HepG2 (cell line): ENCODE measurements around the gene PLEKHH1. TPM values are rescaled to one million over a fixed set of nuclear protein-coding genes. Genes with fewer than 3 reads are reported as not detected.

Source experiments
- ERF ChIP-seq: IDR thresholded peaks from 2 replicates; pipeline ENCODE4 v1.6.1; 2018; ENCODE audit warnings: missing biosample characterization, missing genetic modification reagents
- GABPB1 ChIP-seq: IDR thresholded peaks from 2 replicates; pipeline ENCODE4 v1.6.1; 2016; ENCODE audit warnings: mild to moderate bottlenecking, missing genetic modification reagents, moderate library complexity, missing compliant biosample characterization
- GATAD2A ChIP-seq: IDR thresholded peaks from 2 replicates; pipeline ENCODE4 v1.6.1; 2016
- HES4 ChIP-seq: sonication (generic); formaldehyde crosslinking; IDR thresholded peaks from 2 replicates; pipeline ENCODE4 v1.9.0; 2021; ENCODE audit warnings: mild to moderate bottlenecking, missing genetic modification reagents, borderline replicate concordance
- HNRNPL ChIP-seq: fragments of 200-400 bp; formaldehyde crosslinking; IDR thresholded peaks from 2 replicates; pipeline ENCODE4 v1.6.1; 2017; ENCODE audit warnings: mild to moderate bottlenecking, low read depth, low read length
- HOXA5 ChIP-seq: sonication (generic); formaldehyde crosslinking; IDR thresholded peaks from 2 replicates; pipeline ENCODE4 v1.4.0; 2020; ENCODE audit warnings: missing genetic modification reagents
- MYC ChIP-seq: sonication (generic); formaldehyde crosslinking; IDR thresholded peaks from 2 replicates; pipeline ENCODE4 v1.9.0; 2021; ENCODE audit warnings: missing genetic modification reagents, borderline replicate concordance
- RBAK ChIP-seq: sonication (generic); formaldehyde crosslinking; IDR thresholded peaks from 2 replicates; pipeline ENCODE4 v1.5.1; 2020; ENCODE audit warnings: mild to moderate bottlenecking, missing genetic modification reagents
- SAFB2 ChIP-seq: sonication (generic); formaldehyde crosslinking; IDR thresholded peaks from 2 replicates; pipeline ENCODE4 v1.5.1; 2020; ENCODE audit warnings: missing genetic modification reagents, low read depth, mild to moderate bottlenecking, borderline replicate concordance
- SUZ12 ChIP-seq: fragments of 150-350 bp; IDR thresholded peaks from 2 replicates; pipeline ENCODE4 v1.6.1; 2014; ENCODE audit warnings: low read depth, low read length
- ZFP82 ChIP-seq: sonication (generic); formaldehyde crosslinking; IDR thresholded peaks from 2 replicates; pipeline ENCODE4 v1.5.1; 2020; ENCODE audit warnings: mild to moderate bottlenecking, missing genetic modification reagents, borderline replicate concordance
- ZNF451 ChIP-seq: sonication (generic); formaldehyde crosslinking; IDR thresholded peaks from 2 replicates; pipeline ENCODE4 v1.5.0; 2020; ENCODE audit warnings: mild to moderate bottlenecking, missing genetic modification reagents
- ZNF549 ChIP-seq: sonication (generic); formaldehyde crosslinking; IDR thresholded peaks from 2 replicates; pipeline ENCODE4 v1.5.0; 2020; ENCODE audit warnings: missing genetic modification reagents
- ZNF572 ChIP-seq: sonication (generic); formaldehyde crosslinking; IDR thresholded peaks from 2 replicates; pipeline ENCODE4 v1.5.1; 2020; ENCODE audit warnings: mild to moderate bottlenecking, missing genetic modification reagents
- polyA plus RNA-seq, 8 experiments: library from polyadenylated mRNA; depleted of rRNA in 3 of 8; stranded (reverse) in 7 of 8; unstranded in 1 of 8; fragments of >200 nt; fragmentation: Illumina TruSeq in 4 of 8; extraction: Trizol in 4 of 8; gene quantifications; 2 replicates each; pipeline versions ENCODE4 v1.2.1 to v1.2.3, GENCODE V29; 2011 to 2016; ENCODE audit warnings: low read depth in 4 of 8, missing spikeins in 1 of 8, mixed read lengths in 1 of 8; ENCODE audit not compliant: insufficient read depth in 1 of 8
- total RNA-seq, 5 experiments: library from RNA; depleted of rRNA; stranded (reverse); fragments of >200 nt; fragmentation: Illumina TruSeq; extraction: Trizol; gene quantifications; 2 replicates each; pipeline ENCODE4 v1.2.3, GENCODE V29; 2016; ENCODE audit warnings: low read depth in 1 of 5
- TF ChIP-seq, protein P1 (sequence below): sonication (generic); formaldehyde crosslinking; conservative IDR thresholded peaks from 2 replicates; pipeline ENCODE4 v1.4.0; 2020; ENCODE audit warnings: mild to moderate bottlenecking, missing genetic modification reagents, moderate library complexity
- TF ChIP-seq, protein P2 (sequence below): sonication (generic); formaldehyde crosslinking; IDR thresholded peaks from 2 replicates; pipeline ENCODE4 v1.4.0; 2020; ENCODE audit warnings: missing genetic modification reagents
- TF ChIP-seq, protein P3 (sequence below): sonication (generic); formaldehyde crosslinking; IDR thresholded peaks from 2 replicates; pipeline ENCODE4 v1.5.0; 2020; ENCODE audit warnings: missing genetic modification reagents
- TF ChIP-seq, protein P4 (sequence below): IDR thresholded peaks from 2 replicates; pipeline ENCODE4 v1.6.1; 2016; ENCODE audit warnings: mild to moderate bottlenecking
- TF ChIP-seq, protein P5 (sequence below): sonication (generic); formaldehyde crosslinking; conservative IDR thresholded peaks from 2 replicates; pipeline ENCODE4 v1.8.0; 2022; ENCODE audit warnings: low read depth, missing genetic modification reagents

Gene PLEKHH1
- total and polyA plus RNA-seq, 2 of the 13 experiments (the other 11 are each of a cell fraction or from before 2014, with no cell fraction given): 8.6 to 15.8 TPM

DNA sequence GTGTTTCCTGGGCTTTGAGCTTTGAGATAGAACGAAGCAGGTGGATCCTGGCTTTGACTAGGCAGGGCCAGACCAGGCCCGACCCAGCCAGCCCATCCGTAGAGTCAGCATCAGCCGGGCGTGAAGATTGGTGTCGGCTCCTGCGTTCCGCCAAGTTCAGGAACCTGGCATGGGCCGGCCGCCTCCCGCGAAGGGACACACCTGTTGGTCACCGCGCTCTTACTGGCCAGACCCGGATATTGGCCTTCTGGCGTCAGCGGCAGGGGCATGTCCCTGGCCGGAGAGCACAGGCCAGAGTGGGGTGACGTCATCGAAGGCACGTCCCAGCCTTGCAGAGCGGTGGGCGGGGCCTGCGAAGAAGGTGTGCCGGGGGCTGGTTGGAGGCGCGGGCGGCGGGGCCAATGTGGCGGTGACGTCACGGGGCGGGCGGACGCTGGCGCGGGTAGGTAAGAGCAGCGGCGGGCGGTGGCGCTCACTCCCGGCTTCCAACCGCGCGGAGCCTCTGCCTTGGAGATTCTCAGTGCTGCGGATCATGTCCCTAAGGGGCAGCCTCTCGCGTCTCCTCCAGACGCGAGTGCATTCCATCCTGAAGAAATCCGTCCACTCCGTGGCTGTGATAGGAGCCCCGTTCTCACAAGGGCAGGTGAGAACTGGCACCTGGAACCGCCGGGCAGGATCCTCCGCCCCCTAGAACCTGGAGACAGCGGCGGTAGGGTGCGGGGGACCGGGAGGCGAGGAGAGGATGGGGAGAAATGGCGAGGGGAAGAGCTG lies 86.5 kb downstream of the PLEKHH1 start, which contains the start of gene ARG2 (continued):
- TF ChIP-seq, protein P1, sequence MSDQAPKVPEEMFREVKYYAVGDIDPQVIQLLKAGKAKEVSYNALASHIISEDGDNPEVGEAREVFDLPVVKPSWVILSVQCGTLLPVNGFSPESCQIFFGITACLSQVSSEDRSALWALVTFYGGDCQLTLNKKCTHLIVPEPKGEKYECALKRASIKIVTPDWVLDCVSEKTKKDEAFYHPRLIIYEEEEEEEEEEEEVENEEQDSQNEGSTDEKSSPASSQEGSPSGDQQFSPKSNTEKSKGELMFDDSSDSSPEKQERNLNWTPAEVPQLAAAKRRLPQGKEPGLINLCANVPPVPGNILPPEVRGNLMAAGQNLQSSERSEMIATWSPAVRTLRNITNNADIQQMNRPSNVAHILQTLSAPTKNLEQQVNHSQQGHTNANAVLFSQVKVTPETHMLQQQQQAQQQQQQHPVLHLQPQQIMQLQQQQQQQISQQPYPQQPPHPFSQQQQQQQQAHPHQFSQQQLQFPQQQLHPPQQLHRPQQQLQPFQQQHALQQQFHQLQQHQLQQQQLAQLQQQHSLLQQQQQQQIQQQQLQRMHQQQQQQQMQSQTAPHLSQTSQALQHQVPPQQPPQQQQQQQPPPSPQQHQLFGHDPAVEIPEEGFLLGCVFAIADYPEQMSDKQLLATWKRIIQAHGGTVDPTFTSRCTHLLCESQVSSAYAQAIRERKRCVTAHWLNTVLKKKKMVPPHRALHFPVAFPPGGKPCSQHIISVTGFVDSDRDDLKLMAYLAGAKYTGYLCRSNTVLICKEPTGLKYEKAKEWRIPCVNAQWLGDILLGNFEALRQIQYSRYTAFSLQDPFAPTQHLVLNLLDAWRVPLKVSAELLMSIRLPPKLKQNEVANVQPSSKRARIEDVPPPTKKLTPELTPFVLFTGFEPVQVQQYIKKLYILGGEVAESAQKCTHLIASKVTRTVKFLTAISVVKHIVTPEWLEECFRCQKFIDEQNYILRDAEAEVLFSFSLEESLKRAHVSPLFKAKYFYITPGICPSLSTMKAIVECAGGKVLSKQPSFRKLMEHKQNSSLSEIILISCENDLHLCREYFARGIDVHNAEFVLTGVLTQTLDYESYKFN (CRISPR knock-in tag): peak; percentile 37; the same call in 1 of the 2 replicates
- TF ChIP-seq ERF (CRISPR knock-in tag) (peak; percentile 57; the same call in 1 of the 2 replicates), SUZ12 (no peak), GABPB1 (CRISPR knock-in tag) (peak; percentile 87), ZFP82 (0 out of 2 replicates have a peak, but pooled peaks have one; percentile 63), ZNF572 (CRISPR knock-in tag) (0 out of 2 replicates have a peak, but pooled peaks have one; percentile 50), SAFB2 (CRISPR knock-in tag) (peak; percentile 74; the same call in 1 of the 2 replicates), HOXA5 (CRISPR knock-in tag) (no peak), MYC (CRISPR knock-in tag) (peak; percentile 67), ZNF549 (CRISPR knock-in tag) (no peak), HES4 (CRISPR knock-in tag) (no peak), RBAK (CRISPR knock-in tag) (no peak), HNRNPL (no peak), GATAD2A (CRISPR knock-in tag) (0 out of 2 replicates have a peak, but pooled peaks have one; percentile 54), ZNF451 (CRISPR knock-in tag) (peak; percentile 51; the same call in 1 of the 2 replicates)
- TF ChIP-seq, protein P2, sequence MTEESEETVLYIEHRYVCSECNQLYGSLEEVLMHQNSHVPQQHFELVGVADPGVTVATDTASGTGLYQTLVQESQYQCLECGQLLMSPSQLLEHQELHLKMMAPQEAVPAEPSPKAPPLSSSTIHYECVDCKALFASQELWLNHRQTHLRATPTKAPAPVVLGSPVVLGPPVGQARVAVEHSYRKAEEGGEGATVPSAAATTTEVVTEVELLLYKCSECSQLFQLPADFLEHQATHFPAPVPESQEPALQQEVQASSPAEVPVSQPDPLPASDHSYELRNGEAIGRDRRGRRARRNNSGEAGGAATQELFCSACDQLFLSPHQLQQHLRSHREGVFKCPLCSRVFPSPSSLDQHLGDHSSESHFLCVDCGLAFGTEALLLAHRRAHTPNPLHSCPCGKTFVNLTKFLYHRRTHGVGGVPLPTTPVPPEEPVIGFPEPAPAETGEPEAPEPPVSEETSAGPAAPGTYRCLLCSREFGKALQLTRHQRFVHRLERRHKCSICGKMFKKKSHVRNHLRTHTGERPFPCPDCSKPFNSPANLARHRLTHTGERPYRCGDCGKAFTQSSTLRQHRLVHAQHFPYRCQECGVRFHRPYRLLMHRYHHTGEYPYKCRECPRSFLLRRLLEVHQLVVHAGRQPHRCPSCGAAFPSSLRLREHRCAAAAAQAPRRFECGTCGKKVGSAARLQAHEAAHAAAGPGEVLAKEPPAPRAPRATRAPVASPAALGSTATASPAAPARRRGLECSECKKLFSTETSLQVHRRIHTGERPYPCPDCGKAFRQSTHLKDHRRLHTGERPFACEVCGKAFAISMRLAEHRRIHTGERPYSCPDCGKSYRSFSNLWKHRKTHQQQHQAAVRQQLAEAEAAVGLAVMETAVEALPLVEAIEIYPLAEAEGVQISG (CRISPR knock-in tag): peak; percentile 72
- TF ChIP-seq, protein P3, sequence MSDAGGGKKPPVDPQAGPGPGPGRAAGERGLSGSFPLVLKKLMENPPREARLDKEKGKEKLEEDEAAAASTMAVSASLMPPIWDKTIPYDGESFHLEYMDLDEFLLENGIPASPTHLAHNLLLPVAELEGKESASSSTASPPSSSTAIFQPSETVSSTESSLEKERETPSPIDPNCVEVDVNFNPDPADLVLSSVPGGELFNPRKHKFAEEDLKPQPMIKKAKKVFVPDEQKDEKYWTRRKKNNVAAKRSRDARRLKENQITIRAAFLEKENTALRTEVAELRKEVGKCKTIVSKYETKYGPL (CRISPR knock-in tag): no peak
- TF ChIP-seq, protein P4, sequence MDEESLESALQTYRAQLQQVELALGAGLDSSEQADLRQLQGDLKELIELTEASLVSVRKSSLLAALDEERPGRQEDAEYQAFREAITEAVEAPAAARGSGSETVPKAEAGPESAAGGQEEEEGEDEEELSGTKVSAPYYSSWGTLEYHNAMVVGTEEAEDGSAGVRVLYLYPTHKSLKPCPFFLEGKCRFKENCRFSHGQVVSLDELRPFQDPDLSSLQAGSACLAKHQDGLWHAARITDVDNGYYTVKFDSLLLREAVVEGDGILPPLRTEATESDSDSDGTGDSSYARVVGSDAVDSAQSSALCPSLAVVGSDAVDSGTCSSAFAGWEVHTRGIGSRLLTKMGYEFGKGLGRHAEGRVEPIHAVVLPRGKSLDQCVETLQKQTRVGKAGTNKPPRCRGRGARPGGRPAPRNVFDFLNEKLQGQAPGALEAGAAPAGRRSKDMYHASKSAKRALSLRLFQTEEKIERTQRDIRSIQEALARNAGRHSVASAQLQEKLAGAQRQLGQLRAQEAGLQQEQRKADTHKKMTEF: peak; percentile 80
- TF ChIP-seq, protein P5, sequence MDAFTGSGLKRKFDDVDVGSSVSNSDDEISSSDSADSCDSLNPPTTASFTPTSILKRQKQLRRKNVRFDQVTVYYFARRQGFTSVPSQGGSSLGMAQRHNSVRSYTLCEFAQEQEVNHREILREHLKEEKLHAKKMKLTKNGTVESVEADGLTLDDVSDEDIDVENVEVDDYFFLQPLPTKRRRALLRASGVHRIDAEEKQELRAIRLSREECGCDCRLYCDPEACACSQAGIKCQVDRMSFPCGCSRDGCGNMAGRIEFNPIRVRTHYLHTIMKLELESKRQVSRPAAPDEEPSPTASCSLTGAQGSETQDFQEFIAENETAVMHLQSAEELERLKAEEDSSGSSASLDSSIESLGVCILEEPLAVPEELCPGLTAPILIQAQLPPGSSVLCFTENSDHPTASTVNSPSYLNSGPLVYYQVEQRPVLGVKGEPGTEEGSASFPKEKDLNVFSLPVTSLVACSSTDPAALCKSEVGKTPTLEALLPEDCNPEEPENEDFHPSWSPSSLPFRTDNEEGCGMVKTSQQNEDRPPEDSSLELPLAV (CRISPR knock-in tag): no peak
